PC-3 (cell line): Measurements from ENCODE around the gene FEN1. TPM values are rescaled to one million over a fixed set of nuclear protein-coding genes. Genes with fewer than 3 reads are reported as not detected.

Experiments
- ATAC-seq: fragments of 200-7000 bp; cut with Tn5 transposase; 2 replicates; pipeline ENCODE4 v1.9.1; 2020; ENCODE audit warnings: mild to moderate bottlenecking, moderate library complexity
- BruUV-seq: library from RNA; stranded (reverse); fragments of 400-500 nt; replicated peaks from 2 replicates; lab custom pipeline; 2021; lab: Mats Ljungman, UMichigan
- CTCF ChIA-PET: fragments of 300-600 bp; sonication (Branson Sonifier 250); formaldehyde crosslinking; loops from one replicate; lab custom pipeline; 2022; ENCODE audit warnings: antibody characterized with exemption; lab: Charles Lee
- POLR2A ChIA-PET: fragments of 300-600 bp; sonication (Branson Sonifier 250); formaldehyde crosslinking; loops from one replicate; lab custom pipeline; 2022; ENCODE audit warnings: antibody characterized with exemption; ENCODE audit not compliant: unreplicated experiment; lab: Charles Lee
- DNase-seq: peaks from one replicate; pipeline ENCODE4 v3.0.0-alpha.2; 2015
- H2AFZ ChIP-seq: fragments of 300-600 bp; sonication (generic); 2 replicates; pipeline ENCODE4 v1.6.0; 2016; ENCODE audit warnings: antibody characterized with exemption, low read length
- H3F3A ChIP-seq: fragments of 300-600 bp; sonication (generic); one replicate; pipeline ENCODE4 v1.6.0; 2017; ENCODE audit warnings: antibody characterized with exemption, low read length, control low read depth, mild to moderate bottlenecking; ENCODE audit not compliant: unreplicated experiment
- H3K27ac ChIP-seq: fragments of 300-600 bp; sonication (generic); 2 replicates; pipeline ENCODE4 v1.5.1; 2016; ENCODE audit warnings: mild to moderate bottlenecking, low read length
- H3K27me3 ChIP-seq: fragments of 300-600 bp; sonication (generic); 2 replicates; pipeline ENCODE4 v1.6.1; 2016; ENCODE audit warnings: low read length, mixed read lengths
- H3K36me3 ChIP-seq: fragments of 300-600 bp; sonication (generic); 2 replicates; pipeline ENCODE4 v1.6.1; 2016; ENCODE audit warnings: low read depth, mixed run types, low read length, mixed read lengths
- H3K4me1 ChIP-seq: fragments of 300-600 bp; sonication (generic); 2 replicates; pipeline ENCODE4 v1.5.1; 2016; ENCODE audit warnings: low read length; ENCODE audit not compliant: insufficient read depth
- H3K4me2 ChIP-seq: fragments of 300-600 bp; sonication (generic); 2 replicates; pipeline ENCODE4 v1.6.0; 2016; ENCODE audit warnings: low read length
- H3K4me3 ChIP-seq: fragments of 300-600 bp; sonication (generic); 2 replicates; pipeline ENCODE4 v1.5.1; 2016; ENCODE audit warnings: mild to moderate bottlenecking, low read length, mixed read lengths
- H3K79me2 ChIP-seq: fragments of 300-600 bp; sonication (generic); 2 replicates; pipeline ENCODE4 v1.6.1; 2017; ENCODE audit warnings: low read length, mixed read lengths
- H3K9ac ChIP-seq: fragments of 300-600 bp; sonication (generic); 2 replicates; pipeline ENCODE4 v1.6.0; 2016; ENCODE audit warnings: mild to moderate bottlenecking, low read length
- H3K9me2 ChIP-seq: fragments of 300-600 bp; sonication (generic); replicated peaks from 2 replicates; pipeline ENCODE4 v1.6.1; 2016; ENCODE audit warnings: mixed run types, low read length, mixed read lengths
- H3K9me3 ChIP-seq: fragments of 300-600 bp; sonication (generic); 2 replicates; pipeline ENCODE4 v1.6.1; 2016; ENCODE audit warnings: low read length, mixed read lengths
- H4K20me1 ChIP-seq: fragments of 300-600 bp; sonication (generic); 2 replicates; pipeline ENCODE4 v1.6.1; 2016; ENCODE audit warnings: low read length, mixed read lengths
- CTCF ChIP-seq: fragments of 300-600 bp; sonication (generic); conservative IDR thresholded peaks from 2 replicates; pipeline ENCODE4 v1.5.1; 2017; ENCODE audit warnings: antibody characterized with exemption, low read depth, mild to moderate bottlenecking, low read length
- EZH2 ChIP-seq: fragments of 300-600 bp; sonication (generic); IDR thresholded peaks from one replicate; pipeline ENCODE4 v1.6.1; 2017; ENCODE audit warnings: antibody characterized with exemption, mild to moderate bottlenecking, low read length; ENCODE audit not compliant: unreplicated experiment
- EZH2phosphoT487 ChIP-seq: fragments of 300-600 bp; sonication (generic); IDR thresholded peaks from 2 replicates; pipeline ENCODE4 v1.6.1; 2018; ENCODE audit warnings: mild to moderate bottlenecking, antibody characterized with exemption, low read length, borderline replicate concordance
- intact Hi-C: fragments of 100-400 bp; cut with micrococcal nuclease; formaldehyde crosslinking; loops from 2 replicates; pipeline ENCODE4 v1.9.0; 2023
- total RNA-seq: library from RNA; depleted of rRNA; stranded (reverse); fragments of >200 nt; gene quantifications from 2 replicates; pipeline ENCODE4 v1.2.3, GENCODE V29; 2014

Gene FEN1
- total RNA-seq, 1 experiment from 2014 or later = 132 TPM

GRCh38 chr11:61793083-61793828, 545 bp downstream of the FEN1 start:
- CTCF ChIA-PET = interaction anchor here (0.6 to 0.9 kb wide), 2 partner anchors 77 to 92 kb away, joined by 3 to 4 read pairs; no protein-coding TSS in a partner anchor
- BruUV-seq = TSS peak; percentile 61

GRCh38 chr11:61793829-61794204, 1.1 kb downstream of the FEN1 start:
- Histone ChIP-seq H3F3A (no peaks in the 10 kb centered on the region), H3K4me1 (peaks cover 14% of the 10 kb centered on the region), H3K36me3 (peaks cover 46% of the 10 kb centered on the region; the same call in 1 of the 2 replicates), H3K27ac (no peak overlapping the region; the same call in 1 of the 2 replicates), H3K9me3 (no peaks in the 10 kb centered on the region), H3K79me2 (peaks cover 86% of the 10 kb centered on the region), H4K20me1 (peaks cover 12% of the 10 kb centered on the region; the same call in 1 of the 2 replicates), H3K4me2 (peak overlapping the region; percentile 90), H3K9me2 (no peaks in the 10 kb centered on the region), H3K9ac (peak overlapping the region; percentile 95), H3K4me3 (peak overlapping the region; percentile 97), H3K27me3 (no peaks in the 10 kb centered on the region), H2AFZ (no peak overlapping the region)
- POLR2A ChIA-PET = no interaction called here
- DNase-seq = no peak
- ATAC-seq = no peak
- TF ChIP-seq CTCF (no peak), EZH2phosphoT487 (no peak), EZH2 (no peak)
- BruUV-seq = no TSS peak
- intact Hi-C loops = no loop called here
- CTCF ChIA-PET = no interaction called here

More at GRCh38 chr11:61793083-61793828, 545 bp downstream of the FEN1 start:
- Histone ChIP-seq H3K9ac (peak overlapping the region; percentile 95), H2AFZ (peak overlapping the region; percentile 78), H3K79me2 (peaks cover 81% of the 10 kb centered on the region), H3F3A (no peaks in the 10 kb centered on the region), H3K36me3 (peaks cover 47% of the 10 kb centered on the region; the same call in 1 of the 2 replicates), H3K4me3 (peak overlapping the region; percentile 97), H3K27me3 (no peaks in the 10 kb centered on the region), H3K4me2 (peak overlapping the region; percentile 90), H3K4me1 (peaks cover 14% of the 10 kb centered on the region), H3K9me2 (no peaks in the 10 kb centered on the region), H4K20me1 (peaks cover 12% of the 10 kb centered on the region; the same call in 1 of the 2 replicates), H3K27ac (peak overlapping the region; percentile 89), H3K9me3 (no peaks in the 10 kb centered on the region)
- POLR2A ChIA-PET = interaction anchor here (0.7 kb wide), 1 partner anchor 49 kb away, joined by 3 read pairs; no protein-coding TSS in a partner anchor
- ATAC-seq (peak; percentile 13), DNase-seq (peak; percentile 13)
- intact Hi-C loops = no loop called here
- TF ChIP-seq EZH2 (no peak), CTCF (no peak), EZH2phosphoT487 (no peak)
